ENCODE data around the gene CAMP. TPM values are rescaled to one million over a fixed set of nuclear protein-coding genes. Genes with fewer than 3 reads are reported as not detected.

The CAMP gene
- total and polyA plus RNA-seq, 3 experiments from 2014 or later: not detected

DNA sequence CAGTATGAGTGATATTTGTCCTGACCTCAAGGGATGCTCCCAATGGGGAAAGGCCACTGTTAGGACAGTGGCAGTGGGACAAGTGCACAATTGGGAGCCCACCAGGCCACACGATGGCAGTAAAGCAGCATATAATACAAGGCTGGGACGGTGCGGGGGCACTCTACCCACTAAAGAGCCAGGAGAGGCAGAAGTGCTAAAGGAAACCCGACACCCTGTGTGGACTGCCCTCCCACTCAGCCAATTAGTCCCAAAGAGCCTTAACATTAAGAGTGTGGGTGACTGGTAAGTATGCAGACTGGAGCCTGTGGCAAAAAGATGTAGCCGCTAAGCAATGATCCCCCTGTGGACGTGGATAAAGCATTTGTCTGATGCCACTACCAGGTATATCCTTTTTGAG is 9.4 kb downstream of the CAMP start:
- ChIA-PET POLR2A (no interaction called here), CTCF (interaction anchor here (1.0 to 1.2 kb wide), 2 partner anchors 168 to 204 kb away, joined by 4 read pairs; no protein-coding TSS in a partner anchor)
- Mint-ChIP-seq H3K27ac (peak overlapping the region in 2 of 8 donors; percentile 27 to 28), H3K36me3 (no peaks in the 10 kb centered on the region), H3K4me1 (peaks cover 6 to 7% (median 6%) of the 10 kb centered on the region in 3 donors), H3K9me3 (no peaks in the 10 kb centered on the region), H3K4me3 (peak overlapping the region in 2 of 7 donors; percentile 2 to 4), H3K27me3 (peaks cover 2 to 4% of the 10 kb centered on the region in 2 donors)
- H3K27ac ChIP-seq (ENCODE audit: low read depth, low read length): no peak overlapping the region
- H3K9me3 ChIP-seq (ENCODE audit: low read length): no peaks in the 10 kb centered on the region
- no peaks in the 10 kb centered on the region for H3K4me1 ChIP-seq (ENCODE audit: insufficient read depth, low read length)
- peak; percentile 20 to 73 (median 38) for DNase-seq
- no peaks in the 10 kb centered on the region for H3K36me3 ChIP-seq (ENCODE audit: insufficient read depth, low read length)
- H3K27me3 ChIP-seq (ENCODE audit: insufficient read depth, low read length, poor library complexity, severe bottlenecking): no peaks in the 10 kb centered on the region
- H3K4me3 ChIP-seq (ENCODE audit: low read length): no peak overlapping the region

DNA sequence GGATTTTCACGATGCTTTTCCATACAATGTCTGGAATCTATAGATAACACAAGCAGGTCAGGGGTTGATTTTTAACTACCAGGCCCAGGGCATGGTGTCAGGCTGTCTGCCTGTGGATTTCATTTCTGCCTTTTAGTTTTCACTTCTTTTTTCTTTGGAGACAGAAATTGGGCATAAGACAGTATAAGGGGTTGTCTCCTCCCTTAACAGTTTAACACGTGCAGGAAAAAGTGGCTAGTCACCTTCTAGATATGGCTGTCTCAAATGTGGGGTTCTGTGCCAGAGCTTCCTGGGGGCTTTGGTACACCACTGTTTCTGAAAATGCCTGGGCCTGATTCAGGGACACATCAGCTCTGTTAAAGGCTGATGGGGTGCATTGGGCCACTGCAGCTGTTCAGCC is 10.2 kb downstream of the CAMP start:
- Histone ChIP-seq H3K4me1 (ENCODE audit: insufficient read depth, low read length) (no peaks in the 10 kb centered on the region), H3K4me3 (ENCODE audit: low read length) (no peak overlapping the region), H3K27ac (ENCODE audit: low read depth, low read length) (no peak overlapping the region), H3K36me3 (ENCODE audit: insufficient read depth, low read length) (no peaks in the 10 kb centered on the region), H3K27me3 (ENCODE audit: insufficient read depth, low read length, poor library complexity, severe bottlenecking) (no peaks in the 10 kb centered on the region), H3K9me3 (ENCODE audit: low read length) (no peaks in the 10 kb centered on the region)
- H3K4me1 Mint-ChIP-seq: peaks cover 6 to 7% (median 6%) of the 10 kb centered on the region in 3 donors
- DNase-seq: no peak
- H3K36me3 Mint-ChIP-seq: no peaks in the 10 kb centered on the region
- ChIA-PET POLR2A (no interaction called here), CTCF (interaction anchor here (1.0 kb wide), 1 partner anchor 167 kb away, joined by 4 read pairs; no protein-coding TSS in a partner anchor)
- H3K27me3 Mint-ChIP-seq: peaks cover 2 to 4% of the 10 kb centered on the region in 2 donors
- H3K4me3 Mint-ChIP-seq: no peak overlapping the region
- H3K9me3 Mint-ChIP-seq: no peaks in the 10 kb centered on the region
- no peak overlapping the region for H3K27ac Mint-ChIP-seq

DNA sequence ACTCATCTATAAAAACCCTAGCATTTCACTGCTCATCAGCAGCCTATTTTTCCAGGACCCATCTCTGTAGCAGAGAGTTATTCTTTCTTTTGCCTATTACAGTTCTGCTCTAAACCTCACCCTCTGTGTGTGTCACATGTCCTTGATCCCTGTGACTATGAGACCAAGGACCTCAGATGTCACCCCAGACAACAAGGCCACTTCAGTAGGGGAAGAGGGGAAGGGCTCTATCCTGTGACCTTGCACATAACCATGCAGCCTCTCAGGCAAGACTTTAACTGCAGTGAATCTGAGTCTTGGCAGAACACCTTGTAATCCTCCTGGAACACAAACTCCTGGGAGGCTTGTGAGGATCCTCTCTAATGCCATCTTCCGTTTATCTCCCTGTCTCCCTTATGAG is 13.2 kb downstream of the CAMP start:
- H3K27ac ChIP-seq (ENCODE audit: low read depth, low read length): no peak overlapping the region
- H3K36me3 Mint-ChIP-seq: peaks cover 0 to 4% (median 0%) of the 10 kb centered on the region in 3 donors
- ChIA-PET POLR2A (no interaction called here), CTCF (no interaction called here)
- H3K9me3 Mint-ChIP-seq: no peaks in the 10 kb centered on the region
- no peak overlapping the region for H3K4me3 ChIP-seq (ENCODE audit: low read length)
- no peaks in the 10 kb centered on the region for H3K36me3 ChIP-seq (ENCODE audit: insufficient read depth, low read length)
- peaks cover 2 to 4% of the 10 kb centered on the region in 2 donors for H3K27me3 Mint-ChIP-seq
- H3K4me1 Mint-ChIP-seq: peaks cover 12 to 16% (median 15%) of the 10 kb centered on the region in 3 donors
- H3K27ac Mint-ChIP-seq: no peak overlapping the region
- H3K4me1 ChIP-seq (ENCODE audit: insufficient read depth, low read length): peaks cover 6% of the 10 kb centered on the region
- no peak for DNase-seq
- H3K9me3 ChIP-seq (ENCODE audit: low read length): no peaks in the 10 kb centered on the region
- no peaks in the 10 kb centered on the region for H3K27me3 ChIP-seq (ENCODE audit: insufficient read depth, low read length, poor library complexity, severe bottlenecking)
- no peak overlapping the region for H3K4me3 Mint-ChIP-seq

DNA sequence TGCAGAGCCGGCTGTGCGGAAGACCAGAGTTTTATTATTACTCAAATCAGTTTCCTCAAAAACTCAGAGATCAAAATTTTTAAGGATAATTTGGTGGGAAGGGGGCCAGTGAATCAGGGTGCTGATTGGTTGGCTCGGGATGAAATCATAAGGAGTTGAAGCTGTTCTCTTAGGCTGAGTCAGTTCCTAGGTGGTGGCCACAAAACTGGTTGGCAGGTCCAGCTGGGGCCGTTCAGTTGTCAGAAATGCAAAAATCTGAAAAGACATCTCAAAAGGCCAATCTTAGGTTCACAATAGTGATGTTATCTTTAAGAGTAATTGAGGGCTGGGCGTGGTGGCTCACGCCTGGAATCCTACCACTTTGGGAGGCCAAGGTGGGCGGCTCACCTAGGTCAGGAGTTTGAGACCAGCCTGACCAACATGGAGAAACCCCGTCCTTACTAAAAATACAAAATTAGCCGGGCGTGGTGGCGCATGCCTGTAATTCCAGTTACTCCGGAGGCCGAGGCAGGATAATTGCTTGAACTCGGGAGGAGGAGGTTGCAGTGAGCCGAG is 15.3 kb downstream of the CAMP start:
- peaks cover 17% of the 10 kb centered on the region for H3K4me1 ChIP-seq (ENCODE audit: insufficient read depth, low read length)
- CTCF ChIA-PET: no interaction called here
- peaks cover 9 to 20% (median 10%) of the 10 kb centered on the region in 3 donors for H3K4me1 Mint-ChIP-seq

GRCh38 chr3:48240000-48240963 is 17.0 kb downstream of the CAMP start:
- Mint-ChIP-seq H3K36me3 (peaks cover 0 to 8% (median 0%) of the 10 kb centered on the region in 3 donors), H3K4me3 (peak overlapping the region; percentile 90 to 96 (median 93)), H3K4me1 (peaks cover 12 to 30% (median 18%) of the 10 kb centered on the region in 3 donors), H3K9me3 (no peaks in the 10 kb centered on the region), H3K27me3 (no peaks in the 10 kb centered on the region), H3K27ac (peak overlapping the region; percentile 82 to 98 (median 91))
- H3K36me3 ChIP-seq (ENCODE audit: insufficient read depth, low read length): no peaks in the 10 kb centered on the region
- peak overlapping the region; percentile 84 for H3K27ac ChIP-seq (ENCODE audit: low read depth, low read length)
- H3K4me1 ChIP-seq (ENCODE audit: insufficient read depth, low read length): peaks cover 20% of the 10 kb centered on the region
- peak overlapping the region; percentile 92 for H3K4me3 ChIP-seq (ENCODE audit: low read length)
- ChIA-PET CTCF (interaction anchor here (0.6 to 2.2 kb wide), 7 partner anchors 9 to 753 kb away, joined by 3 to 14 read pairs (median 5); partner anchors contain the start of gene CAMP), POLR2A (interaction anchor here (0.7 to 2.5 kb wide), 5 partner anchors 28 to 206 kb away, joined by 3 to 6 read pairs (median 3); partner anchors contain the start of genes ATRIP, CCDC51 and TMA7)
- H3K9me3 ChIP-seq (ENCODE audit: low read length): no peaks in the 10 kb centered on the region
- no peak for DNase-seq
- H3K27me3 ChIP-seq (ENCODE audit: insufficient read depth, low read length, poor library complexity, severe bottlenecking): no peaks in the 10 kb centered on the region

More for the DNA sequence above, 15.3 kb downstream of the CAMP start:
- Mint-ChIP-seq H3K27ac (peak overlapping the region in 1 of 8 donors; percentile 74), H3K9me3 (no peaks in the 10 kb centered on the region), H3K27me3 (no peaks in the 10 kb centered on the region), H3K4me3 (no peak overlapping the region), H3K36me3 (peaks cover 0 to 4% (median 0%) of the 10 kb centered on the region in 3 donors)
- POLR2A ChIA-PET: interaction anchor here (0.7 kb wide), 1 partner anchor 23 kb away, joined by 4 read pairs; no protein-coding TSS in a partner anchor
- no peak for DNase-seq
- no peak overlapping the region for H3K27ac ChIP-seq (ENCODE audit: low read depth, low read length)
- no peak overlapping the region for H3K4me3 ChIP-seq (ENCODE audit: low read length)
- no peaks in the 10 kb centered on the region for H3K27me3 ChIP-seq (ENCODE audit: insufficient read depth, low read length, poor library complexity, severe bottlenecking)
- no peaks in the 10 kb centered on the region for H3K36me3 ChIP-seq (ENCODE audit: insufficient read depth, low read length)
- no peaks in the 10 kb centered on the region for H3K9me3 ChIP-seq (ENCODE audit: low read length)

GRCh38 chr3:48241796-48242455 is 18.6 kb downstream of the CAMP start:
- peak overlapping the region; percentile 92 for H3K4me3 ChIP-seq (ENCODE audit: low read length)
- Mint-ChIP-seq H3K27ac (peak overlapping the region in 7 of 8 donors; percentile 71 to 94 (median 90)), H3K4me1 (peaks cover 14 to 33% (median 22%) of the 10 kb centered on the region in 3 donors), H3K9me3 (no peaks in the 10 kb centered on the region), H3K36me3 (peaks cover 0 to 10% (median 0%) of the 10 kb centered on the region in 3 donors), H3K27me3 (no peaks in the 10 kb centered on the region), H3K4me3 (peak overlapping the region; percentile 90 to 96 (median 93))
- H3K27ac ChIP-seq (ENCODE audit: low read depth, low read length): peak overlapping the region; percentile 84
- ChIA-PET POLR2A (interaction anchor here (1.4 to 2.5 kb wide), 2 partner anchors 27 to 204 kb away, joined by 3 to 6 read pairs; partner anchors contain the start of gene ATRIP), CTCF (interaction anchor here (0.9 to 2.2 kb wide), 5 partner anchors 8 to 316 kb away, joined by 4 to 6 read pairs (median 5); no protein-coding TSS in a partner anchor)
- no peaks in the 10 kb centered on the region for H3K27me3 ChIP-seq (ENCODE audit: insufficient read depth, low read length, poor library complexity, severe bottlenecking)
- H3K36me3 ChIP-seq (ENCODE audit: insufficient read depth, low read length): no peaks in the 10 kb centered on the region
- peaks cover 20% of the 10 kb centered on the region for H3K4me1 ChIP-seq (ENCODE audit: insufficient read depth, low read length)
- peak in 1 of 5 donors; percentile 8 for DNase-seq
- no peaks in the 10 kb centered on the region for H3K9me3 ChIP-seq (ENCODE audit: low read length)

GRCh38 chr3:48243886-48244285 is 20.6 kb downstream of the CAMP start:
- Histone ChIP-seq H3K4me1 (ENCODE audit: insufficient read depth, low read length) (peaks cover 20% of the 10 kb centered on the region), H3K4me3 (ENCODE audit: low read length) (no peak overlapping the region), H3K27me3 (ENCODE audit: insufficient read depth, low read length, poor library complexity, severe bottlenecking) (no peaks in the 10 kb centered on the region), H3K9me3 (ENCODE audit: low read length) (no peaks in the 10 kb centered on the region), H3K36me3 (ENCODE audit: insufficient read depth, low read length) (no peaks in the 10 kb centered on the region), H3K27ac (ENCODE audit: low read depth, low read length) (no peak overlapping the region)
- no peak for DNase-seq
- H3K27ac Mint-ChIP-seq: peak overlapping the region in 3 of 8 donors; percentile 5 to 37 (median 26)
- H3K4me3 Mint-ChIP-seq: peak overlapping the region in 3 of 7 donors; percentile 19 to 44 (median 27)
- H3K9me3 Mint-ChIP-seq: no peaks in the 10 kb centered on the region
- H3K4me1 Mint-ChIP-seq: peaks cover 20 to 44% (median 27%) of the 10 kb centered on the region in 3 donors
- POLR2A ChIA-PET: no interaction called here
- CTCF ChIA-PET: interaction anchor here (1.1 kb wide), 1 partner anchor 26 kb away, joined by 3 read pairs; no protein-coding TSS in a partner anchor
- peaks cover 0 to 27% (median 0%) of the 10 kb centered on the region in 3 donors for H3K36me3 Mint-ChIP-seq
- H3K27me3 Mint-ChIP-seq: no peaks in the 10 kb centered on the region
